LNCAP (cell line): ENCODE results near the gene PPP1CC.

Experiments
- TF ChIP-seq, protein P1 (sequence below): fragments of 450-650 bp; IDR thresholded peaks from 2 replicates; pipeline ENCODE4 v1.5.1; 2017; ENCODE audit warnings: mild to moderate bottlenecking

PPP1CC gene

DNA sequence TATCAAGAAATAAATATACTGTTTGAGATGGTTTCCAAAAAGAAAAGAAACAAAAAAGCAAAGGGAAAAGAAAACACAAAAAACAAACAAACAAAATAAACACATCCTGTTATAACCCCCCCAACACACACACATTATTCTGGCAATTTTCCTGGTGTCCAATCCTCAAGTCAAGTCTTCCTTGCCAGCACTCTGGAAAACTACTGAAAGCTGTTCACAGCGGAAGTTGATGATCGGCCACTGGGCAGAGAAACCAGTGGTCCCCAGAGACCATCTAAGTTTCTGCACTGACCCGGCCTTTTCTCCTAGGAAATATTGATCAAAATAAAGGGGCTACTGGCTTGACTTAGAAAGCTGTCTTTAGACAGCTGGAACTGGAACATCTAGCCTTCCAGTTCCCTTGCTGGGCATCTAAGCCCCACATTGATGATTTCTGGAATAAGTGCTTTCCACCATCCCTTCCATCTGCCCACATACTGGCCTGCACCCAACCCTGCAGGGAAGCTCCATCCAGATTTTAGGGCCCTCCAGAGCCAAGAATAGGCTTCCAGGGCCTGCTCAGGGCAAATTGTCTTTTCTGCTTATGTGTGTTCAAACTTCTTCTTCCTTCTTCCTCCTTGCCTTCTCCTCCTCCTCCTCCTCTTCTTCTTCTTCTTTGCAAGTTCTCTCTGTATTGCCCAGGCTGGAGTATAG, 11.6 kb upstream of the PPP1CC start:
- TF ChIP-seq, protein P1, sequence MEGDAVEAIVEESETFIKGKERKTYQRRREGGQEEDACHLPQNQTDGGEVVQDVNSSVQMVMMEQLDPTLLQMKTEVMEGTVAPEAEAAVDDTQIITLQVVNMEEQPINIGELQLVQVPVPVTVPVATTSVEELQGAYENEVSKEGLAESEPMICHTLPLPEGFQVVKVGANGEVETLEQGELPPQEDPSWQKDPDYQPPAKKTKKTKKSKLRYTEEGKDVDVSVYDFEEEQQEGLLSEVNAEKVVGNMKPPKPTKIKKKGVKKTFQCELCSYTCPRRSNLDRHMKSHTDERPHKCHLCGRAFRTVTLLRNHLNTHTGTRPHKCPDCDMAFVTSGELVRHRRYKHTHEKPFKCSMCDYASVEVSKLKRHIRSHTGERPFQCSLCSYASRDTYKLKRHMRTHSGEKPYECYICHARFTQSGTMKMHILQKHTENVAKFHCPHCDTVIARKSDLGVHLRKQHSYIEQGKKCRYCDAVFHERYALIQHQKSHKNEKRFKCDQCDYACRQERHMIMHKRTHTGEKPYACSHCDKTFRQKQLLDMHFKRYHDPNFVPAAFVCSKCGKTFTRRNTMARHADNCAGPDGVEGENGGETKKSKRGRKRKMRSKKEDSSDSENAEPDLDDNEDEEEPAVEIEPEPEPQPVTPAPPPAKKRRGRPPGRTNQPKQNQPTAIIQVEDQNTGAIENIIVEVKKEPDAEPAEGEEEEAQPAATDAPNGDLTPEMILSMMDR = no peak

DNA sequence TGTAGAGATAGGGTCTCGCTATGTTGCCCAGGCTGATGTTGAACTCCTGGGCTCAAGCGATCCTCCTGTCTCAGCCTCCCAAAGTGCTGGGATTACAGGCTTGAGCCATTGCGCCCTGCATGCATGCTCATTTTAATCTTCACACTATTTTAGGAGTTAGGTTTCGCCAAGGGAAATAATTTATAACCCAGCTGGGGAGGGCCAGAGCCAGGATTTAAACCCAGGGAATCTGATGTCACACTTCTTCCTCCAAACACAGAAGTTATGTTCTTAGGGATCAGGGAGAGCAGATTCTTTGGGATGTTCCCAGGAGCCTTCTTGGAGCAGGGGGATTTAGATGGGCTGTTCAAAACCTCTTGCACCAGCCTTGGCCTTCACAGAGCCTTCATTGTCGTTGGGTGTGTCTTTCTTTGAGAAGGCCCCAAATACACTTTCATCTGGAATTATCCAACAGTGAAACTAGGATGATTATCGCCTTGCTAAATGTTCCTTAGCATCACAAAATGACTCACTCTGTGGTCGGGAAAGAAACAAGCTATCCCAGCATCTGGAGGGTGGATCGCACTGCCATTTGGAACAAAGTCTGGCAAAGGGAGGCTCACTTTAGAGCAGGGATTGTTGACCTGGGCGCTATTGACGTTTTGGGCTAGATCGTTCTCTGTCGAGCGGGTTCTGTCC, 8.2 kb upstream of the PPP1CC start:
- TF ChIP-seq, protein P1 = no peak

DNA sequence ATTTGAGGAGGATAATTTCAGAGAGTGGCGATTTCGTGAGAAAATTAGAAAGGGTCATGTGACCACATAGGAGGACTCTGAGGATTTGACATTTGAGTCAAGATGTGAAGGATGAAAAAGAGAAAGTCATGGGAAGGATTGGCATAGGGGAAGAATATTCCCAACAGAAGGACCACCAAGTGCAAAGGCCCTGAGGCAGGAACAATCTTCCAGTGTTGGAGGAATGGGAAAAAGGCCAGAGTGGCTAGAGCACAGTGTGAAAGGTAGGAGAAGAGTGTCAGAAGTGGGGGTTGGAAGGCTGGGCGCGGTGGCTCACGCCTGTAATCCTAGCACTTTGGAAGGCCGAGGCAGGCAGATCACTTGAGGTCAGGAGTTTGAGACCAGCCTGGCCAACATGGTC, 3.9 kb upstream of the PPP1CC start:
- TF ChIP-seq, protein P1 = no peak

DNA sequence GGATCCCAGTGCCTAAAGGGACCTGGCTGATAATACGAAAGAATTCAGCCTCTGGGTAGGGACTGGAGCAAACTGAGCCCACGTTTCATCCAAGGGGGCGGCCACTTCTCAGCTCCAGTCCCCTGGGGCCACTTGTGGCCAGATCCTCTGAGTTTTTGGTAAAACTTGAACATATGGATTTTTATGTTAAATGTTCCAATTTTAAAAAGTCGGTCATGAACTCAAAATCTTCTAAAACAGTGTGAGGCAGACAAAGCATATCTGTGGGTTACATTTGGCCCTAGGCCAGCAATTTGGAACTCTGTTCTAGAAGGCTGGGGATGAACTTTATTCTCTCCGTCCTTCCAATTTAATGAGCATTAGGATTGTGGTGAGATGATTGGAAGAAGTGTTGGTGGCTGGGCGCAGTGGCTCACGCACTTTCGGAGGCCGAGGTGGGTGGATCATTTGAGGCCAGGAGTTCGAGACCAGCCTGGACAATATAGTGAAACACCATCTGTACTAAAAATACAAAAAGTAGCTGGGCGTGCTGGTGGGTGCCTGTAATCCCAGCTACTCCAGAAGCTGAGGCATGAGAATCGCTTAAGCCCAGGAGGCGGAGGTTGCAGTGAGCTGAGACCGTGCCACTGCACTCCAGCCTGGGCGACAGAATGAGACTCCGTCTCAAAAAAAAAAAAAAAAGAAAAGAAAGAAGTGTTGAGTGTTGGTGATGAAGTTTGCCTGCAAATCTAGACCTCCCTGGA, 3.0 kb upstream of the PPP1CC start:
- TF ChIP-seq, protein P1 = no peak

DNA sequence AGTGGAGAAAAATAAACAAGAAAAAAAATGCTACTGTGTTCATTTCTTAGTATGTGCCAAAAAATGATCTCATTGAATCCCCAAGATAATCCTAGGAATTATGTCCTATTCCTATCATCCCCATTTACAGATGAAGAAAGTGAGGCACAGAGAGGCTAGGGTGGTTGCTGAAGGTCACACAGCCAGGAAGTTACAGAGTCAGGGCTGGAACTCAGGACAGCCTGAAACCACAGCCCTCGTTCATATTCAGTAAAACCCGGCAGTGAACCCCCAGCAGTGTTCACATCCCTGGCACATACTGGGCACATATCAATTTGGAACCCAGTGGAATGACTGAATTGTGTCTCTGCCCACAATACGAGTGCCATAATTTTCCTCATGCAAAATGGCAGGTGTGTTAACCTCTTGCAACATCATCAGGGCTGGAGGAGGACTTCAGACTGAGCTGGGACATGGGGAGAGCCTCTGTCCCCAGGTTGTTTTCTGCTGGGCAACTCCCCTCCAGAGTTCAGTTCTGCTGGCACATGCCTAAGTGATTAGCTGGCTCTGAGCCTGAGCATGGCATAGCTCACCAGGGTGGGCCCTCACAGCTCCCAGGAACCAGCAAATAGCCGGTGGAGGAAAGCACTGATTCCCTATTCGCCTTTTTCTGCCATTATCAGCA, 2.0 kb upstream of the PPP1CC start:
- TF ChIP-seq, protein P1 = no peak

DNA sequence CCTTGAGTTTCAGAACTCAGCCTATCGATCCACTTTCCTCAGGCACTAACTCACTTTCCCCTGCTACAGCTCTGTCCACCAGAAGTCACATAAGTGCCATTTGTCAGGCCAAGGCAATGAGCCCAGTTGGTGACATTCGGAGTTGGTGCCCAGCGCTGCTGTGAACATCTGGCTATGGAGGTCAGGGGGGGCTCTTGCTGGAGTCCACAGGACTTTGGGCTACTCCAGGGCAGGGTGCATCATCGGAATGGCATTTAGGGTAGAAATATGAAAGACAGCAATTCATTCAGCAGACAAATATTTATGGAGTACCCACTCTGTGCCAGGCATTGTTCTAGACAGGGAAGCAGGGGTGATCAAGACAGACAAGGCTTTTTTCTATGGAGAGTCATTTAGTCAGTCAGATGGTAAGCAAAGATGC, 1.5 kb upstream of the PPP1CC start:
- TF ChIP-seq, protein P1 = no peak

DNA sequence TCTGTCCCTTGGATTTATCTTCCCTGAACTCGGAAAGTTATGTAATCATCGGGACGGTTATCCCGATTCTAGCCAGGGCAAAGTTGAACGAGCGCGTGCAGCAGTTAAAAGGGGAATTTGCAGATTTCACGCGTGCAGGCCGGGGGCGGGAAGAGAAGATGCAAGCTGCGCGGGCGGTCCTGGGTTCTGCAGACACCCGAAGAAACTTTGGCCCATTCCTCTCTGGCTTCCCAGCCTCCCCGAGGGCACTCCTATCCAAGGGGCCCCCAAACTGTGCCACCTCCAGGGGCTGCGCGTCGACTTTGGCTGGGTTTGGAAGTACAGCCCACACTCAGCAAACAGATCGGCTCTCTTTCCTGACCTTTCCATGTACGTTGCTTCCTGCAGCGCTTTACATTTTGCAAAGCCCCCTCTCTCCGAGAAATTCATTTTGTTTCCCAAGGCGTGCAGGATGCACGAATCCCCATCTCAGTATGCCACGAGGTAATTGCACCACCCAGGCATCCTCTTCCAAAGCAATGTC, 941 bp upstream of the PPP1CC start:
- TF ChIP-seq, protein P1 = no peak
